Stimulated activated CD8-positive, alpha-beta memory T cell treated with anti-CD3 and anti-CD28 coated beads, Interleukin-4, amount 100 ng/mL, for 1 hour (primary cell): ENCODE data around the gene CNTNAP5.
"Not testable (repeated sequence)": the region's sequence is repeated elsewhere in the genome, so short reads cannot be mapped to it uniquely, and the experiment has no call there.

Experiments
- DNase-seq, 2 donors: peaks; one replicate each; pipeline ENCODE4 v3.0.0-alpha.2; 2020; ENCODE audit warnings: low read depth in 2 of 2, low spot score in 1 of 2

CNTNAP5 gene

DNA sequence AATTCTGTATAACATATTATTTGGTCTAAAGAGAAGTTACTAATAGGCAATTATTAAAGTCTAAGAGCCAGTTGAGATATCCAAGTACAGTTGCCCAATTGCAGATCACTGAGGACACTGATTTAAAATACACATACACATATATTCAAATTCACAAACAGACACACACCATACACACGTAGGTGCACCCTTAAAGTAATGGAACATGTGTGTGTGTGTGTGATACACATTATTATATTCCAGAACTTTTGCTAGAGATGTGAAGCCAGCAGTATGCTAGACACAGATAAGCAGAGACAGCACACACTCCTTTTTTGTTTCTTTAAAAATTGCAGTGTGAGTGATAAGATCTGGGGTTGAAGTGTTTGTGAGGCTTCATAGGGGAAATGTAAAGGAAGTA, 292.5 kb downstream of the CNTNAP5 start:
- no peak for DNase-seq

DNA sequence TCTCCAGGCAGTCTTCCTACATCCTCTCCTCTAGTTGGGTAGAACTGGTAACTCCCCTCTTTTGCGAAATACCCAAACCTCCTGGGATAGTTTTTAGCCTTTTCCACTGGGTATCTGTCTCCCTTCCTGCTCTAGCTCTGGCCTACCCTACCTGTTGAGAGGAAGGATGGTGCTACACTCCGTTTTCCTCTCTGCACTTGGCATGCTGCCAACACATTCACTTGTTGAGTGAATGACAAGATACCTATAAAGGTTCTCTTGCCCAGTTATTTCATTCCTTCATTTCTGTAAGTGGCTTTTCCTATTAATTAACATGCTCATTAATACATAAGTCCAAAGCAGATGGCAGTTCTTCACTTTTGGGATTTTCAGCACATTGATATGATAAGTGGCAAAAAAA, 293.8 kb downstream of the CNTNAP5 start:
- DNase-seq = no peak

DNA sequence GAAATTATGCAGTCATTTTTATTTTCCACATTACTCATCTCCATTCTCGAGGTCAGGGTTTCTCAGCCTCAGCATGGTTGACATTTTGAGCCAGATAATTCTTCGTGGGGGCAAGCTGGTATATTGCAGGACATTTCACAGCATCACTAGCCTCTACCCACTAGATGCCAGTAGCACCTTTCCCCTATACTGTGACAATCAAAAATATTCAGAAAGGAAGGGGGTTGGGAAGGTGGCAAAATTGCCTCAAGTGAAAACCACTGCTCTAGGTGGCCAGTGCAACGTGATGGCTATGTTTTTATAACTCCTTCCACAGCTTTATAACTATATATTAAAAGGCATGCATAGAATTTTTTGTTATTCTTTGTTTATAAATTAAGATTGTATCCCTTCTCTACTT, 294.5 kb downstream of the CNTNAP5 start:
- DNase-seq = no peak

DNA sequence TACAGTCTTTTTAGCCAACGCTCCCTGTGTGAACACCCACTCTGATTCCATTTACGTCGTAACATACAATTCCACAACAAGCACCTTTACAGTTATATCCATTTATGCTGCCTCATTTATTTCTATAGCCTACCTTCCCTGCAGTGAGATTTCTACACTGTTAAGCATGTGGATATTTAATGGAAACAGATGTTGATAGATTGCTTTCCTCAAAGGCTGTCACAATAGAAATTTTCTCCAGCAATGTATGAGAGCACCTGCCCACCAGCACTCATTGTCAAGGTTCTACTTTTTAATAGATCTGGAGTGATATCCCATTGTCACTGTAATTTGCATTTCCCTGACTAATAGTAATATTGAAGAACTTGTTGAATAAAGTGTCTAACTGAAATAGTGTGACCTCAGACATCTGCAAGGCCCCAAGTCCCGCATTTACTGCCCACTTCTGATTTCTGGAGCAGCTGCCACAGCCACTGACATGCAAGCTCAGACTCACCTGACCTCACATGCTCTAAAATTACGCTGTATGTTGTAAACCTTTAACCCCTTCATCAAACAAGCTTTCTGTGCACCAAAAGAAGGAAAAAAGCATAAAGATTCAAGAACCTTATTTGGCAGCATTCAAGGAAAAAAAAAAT, 295.1 kb downstream of the CNTNAP5 start:
- no peak for DNase-seq

DNA sequence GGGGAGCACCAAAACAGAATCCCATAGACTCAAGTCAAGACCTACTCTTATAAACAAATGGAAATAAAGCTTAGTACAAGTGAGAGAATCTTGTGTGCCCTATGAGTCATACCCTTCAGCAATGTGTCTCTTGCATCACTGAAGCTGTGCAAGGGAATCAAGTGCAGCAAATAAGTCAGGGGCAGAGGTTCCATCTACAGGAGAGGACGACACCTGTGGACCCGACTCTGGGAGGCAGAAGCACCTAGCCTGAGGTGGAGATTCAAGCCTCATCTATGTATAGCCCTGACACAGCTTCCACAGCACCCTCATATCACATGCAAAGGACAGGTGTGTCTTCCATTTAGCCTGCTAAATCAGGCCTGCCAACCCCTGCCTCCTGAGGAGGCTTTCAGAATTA, 298.2 kb downstream of the CNTNAP5 start:
- no peak for DNase-seq

DNA sequence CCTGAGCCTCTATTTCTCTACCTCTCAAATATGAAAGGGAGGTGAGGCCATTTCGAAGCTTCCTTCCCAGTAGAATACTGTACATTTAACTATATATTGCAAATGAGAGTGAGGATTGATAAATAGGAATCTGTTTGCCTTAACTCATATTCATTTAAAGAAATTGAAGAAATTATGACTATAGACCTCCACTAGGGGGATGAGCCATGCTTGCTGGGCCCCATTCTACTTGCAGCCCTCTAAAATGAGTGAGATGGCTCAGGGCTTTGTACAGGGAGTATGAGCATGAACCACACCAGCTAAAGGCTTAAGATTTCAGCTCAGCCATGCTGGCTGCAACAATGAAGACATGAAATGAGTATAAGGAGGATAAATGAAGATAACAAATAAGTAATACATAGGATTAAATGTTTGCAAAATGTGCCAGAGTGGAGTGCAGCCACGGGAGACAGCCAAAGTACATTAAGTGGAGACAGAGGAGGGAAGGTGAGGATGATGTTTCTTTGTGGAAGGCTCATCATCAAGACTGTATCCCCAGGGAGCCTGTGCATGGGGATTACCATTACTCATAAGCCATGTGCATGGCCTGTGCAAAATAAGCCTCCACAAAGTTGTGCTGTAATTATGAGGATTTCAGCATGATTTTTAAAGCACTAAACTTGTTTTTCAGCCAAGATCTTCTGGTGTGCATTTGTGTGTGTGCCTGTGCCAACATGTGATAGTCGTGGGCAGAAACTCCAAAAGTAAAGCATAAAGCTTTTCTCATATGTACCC, 300.8 kb downstream of the CNTNAP5 start:
- DNase-seq = no peak

DNA sequence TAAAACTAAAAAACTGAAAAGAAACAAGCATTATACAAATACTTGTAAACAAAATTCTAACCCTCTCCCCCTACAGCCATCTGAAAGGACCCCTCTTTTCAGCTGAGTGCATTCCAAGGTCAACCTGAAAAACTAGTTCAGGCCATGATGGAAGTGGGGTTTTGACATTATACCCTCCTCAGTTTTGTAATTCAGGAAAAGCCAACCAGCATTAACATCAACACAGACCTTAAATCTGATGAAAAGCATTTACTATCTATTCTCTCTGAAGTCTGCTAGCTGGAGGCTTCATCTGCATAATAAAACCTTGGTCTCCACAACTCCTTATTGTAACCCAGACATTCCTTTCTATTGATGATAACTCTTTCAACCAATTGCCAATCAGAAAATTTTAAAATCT, 302.2 kb downstream of the CNTNAP5 start:
- DNase-seq = no peak

DNA sequence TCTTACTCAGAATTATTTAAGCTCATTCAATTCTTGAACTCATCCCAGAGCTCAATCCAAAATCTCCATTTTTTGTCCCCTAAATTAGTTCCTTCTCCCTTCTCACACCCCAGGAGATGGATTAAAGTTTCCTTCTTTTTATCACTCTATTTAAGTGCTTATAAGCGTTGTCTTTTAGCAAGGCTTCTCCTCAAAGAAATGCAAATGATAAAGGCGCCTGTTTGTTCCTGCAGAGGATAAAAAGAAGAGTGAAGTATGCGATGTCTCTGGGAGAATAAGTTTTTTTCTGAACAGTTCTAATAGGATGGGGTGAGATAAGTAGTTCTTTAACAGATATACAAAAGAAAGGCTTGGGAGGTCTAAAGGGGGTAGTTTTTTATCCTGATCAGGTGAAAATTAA, 303.3 kb downstream of the CNTNAP5 start:
- DNase-seq = no peak

DNA sequence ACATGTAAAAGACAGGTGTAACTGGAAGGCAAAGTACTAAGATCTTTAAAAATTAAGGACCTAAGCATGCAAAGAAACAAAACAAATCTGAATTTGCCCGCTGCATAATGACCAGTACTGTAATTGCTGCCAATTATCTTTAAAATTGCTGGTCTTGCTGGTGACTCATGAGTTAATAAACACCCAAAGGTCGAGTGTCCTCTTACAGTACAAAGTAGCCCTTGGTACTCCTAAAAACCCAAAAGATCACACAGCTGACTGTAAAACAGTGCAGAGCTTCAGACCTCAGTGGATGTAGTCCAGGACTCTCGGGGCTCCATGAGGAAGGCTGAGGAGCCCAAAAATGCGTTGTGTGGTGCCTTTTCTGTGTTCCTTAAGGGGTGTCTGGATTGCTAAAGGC, 308.7 kb downstream of the CNTNAP5 start:
- no peak for DNase-seq

DNA sequence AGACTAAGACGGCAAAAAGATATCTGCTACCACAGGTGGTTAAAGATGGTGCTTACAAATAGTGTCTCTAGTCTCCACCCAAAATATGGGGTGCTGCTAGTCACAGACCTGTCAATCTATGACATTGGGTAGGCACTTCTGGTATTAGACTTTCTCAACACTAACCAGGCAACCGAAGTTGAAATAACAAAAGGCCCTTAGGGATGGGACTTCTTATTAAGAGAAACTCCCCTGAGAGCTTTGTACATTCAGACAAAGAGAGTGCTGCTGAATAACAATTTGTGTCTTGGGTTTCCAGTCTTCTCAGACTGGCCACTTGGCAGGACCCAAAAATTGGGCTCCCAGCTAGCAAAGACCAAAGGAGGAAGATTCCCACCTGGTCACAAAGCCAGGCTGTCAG, 310.0 kb downstream of the CNTNAP5 start:
- no peak for DNase-seq

DNA sequence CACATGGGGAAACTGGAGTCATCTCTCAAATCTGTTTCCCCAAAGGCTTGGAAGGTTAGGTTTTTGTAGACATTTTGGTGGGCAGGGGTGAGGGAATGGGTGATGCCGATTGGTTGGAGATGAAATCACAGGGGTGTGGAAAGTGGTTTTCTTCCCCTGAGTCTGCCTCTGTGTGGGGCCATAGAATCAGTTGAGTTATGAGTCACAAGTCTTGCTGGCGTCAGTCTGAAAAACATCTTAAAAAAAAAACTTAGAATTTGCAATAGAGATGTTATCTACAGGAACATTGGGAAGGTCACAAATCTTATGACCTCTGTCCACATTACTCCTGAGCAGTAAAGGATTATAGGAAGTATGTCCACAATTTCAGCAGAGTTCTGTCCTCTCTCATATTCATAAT, 314.6 kb downstream of the CNTNAP5 start:
- no peak for DNase-seq

DNA sequence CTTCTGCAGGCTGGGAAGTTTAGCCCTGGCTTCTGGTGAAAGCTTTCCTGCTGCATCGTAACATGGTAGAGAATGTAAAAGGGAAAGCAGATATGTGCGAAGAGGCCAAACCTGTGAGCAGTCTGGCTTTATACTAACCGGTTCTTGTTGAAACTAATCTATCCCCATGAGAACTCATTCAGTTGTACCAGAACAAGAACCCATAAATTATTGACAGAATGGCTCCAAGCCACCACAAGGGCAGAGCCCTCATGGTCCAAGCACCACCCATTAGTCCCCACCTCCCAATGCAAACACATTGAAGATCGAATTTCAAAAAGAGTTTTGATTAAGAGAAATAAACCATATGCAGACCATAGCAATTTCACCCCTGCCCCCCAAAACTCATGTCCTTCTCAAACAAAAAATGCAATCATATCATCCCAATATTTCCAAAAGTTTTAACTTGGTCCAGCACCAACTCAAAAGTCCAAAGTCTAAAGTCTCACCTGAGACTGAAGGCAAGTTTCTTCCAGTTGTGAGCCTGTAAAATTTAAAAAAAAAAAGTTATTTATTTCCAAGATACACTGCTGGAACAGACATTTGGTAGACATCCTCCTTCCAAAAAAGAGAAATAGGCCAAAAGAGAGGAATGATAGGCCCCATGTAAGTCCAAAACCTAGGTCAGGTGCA, 318.9 kb downstream of the CNTNAP5 start:
- no peak for DNase-seq

DNA sequence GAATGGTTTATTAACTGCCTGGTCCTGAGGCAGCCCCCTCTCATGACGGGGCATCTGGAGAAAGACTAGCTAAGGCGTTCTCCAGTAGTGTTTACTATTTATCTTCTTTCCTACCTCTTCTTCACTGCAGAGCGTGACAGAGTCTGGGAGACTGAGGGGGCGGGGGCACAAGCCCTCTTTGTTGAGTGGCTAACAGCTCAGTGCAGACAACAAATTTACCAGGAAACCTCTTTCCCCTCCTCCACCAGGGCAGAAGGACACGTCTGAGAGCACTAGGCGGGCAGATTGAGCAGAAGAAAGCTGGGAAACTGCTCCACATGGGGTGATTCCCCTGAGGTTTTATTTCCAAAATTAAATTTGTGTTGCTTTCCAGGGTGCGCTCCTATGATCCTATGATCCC, 322.1 kb downstream of the CNTNAP5 start:
- DNase-seq = no peak

DNA sequence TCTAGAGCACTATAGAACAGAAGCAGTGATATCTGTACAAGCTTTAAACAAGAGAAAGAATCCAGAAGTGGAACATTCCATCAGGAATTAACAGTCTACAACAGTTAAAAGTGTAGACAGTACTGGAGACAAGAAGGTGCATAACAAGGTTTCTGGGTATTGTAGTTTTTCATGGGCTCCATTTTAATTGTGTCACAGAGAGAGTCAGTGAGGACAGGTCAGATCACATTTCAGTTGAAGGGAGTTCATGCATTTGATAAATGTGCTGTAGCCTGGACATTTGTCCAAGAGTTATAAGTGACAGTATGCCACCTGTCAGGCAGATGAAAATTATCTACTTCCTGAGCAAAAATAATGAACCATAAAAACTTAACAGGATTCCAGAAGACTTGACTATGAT, 328.6 kb downstream of the CNTNAP5 start:
- DNase-seq = no peak

DNA sequence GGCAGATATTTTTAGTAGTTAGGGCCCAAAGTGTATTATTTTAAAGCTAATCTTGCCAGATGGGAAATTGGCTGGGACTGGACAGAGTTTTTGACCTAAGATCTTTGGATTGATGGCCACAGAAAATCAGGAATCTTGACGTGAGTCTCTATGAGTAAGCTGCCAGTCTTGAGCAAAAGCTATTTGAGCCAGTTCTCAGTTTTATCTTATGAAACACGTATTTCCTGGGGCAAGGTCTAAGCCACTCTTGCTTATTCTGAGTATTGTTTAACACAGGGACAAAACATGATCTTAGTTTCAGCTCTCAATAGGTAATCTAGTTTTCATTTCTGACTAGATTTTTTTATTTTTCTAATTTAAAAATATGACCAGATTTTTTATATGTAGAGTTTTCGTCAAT, 329.4 kb downstream of the CNTNAP5 start:
- DNase-seq = no peak

DNA sequence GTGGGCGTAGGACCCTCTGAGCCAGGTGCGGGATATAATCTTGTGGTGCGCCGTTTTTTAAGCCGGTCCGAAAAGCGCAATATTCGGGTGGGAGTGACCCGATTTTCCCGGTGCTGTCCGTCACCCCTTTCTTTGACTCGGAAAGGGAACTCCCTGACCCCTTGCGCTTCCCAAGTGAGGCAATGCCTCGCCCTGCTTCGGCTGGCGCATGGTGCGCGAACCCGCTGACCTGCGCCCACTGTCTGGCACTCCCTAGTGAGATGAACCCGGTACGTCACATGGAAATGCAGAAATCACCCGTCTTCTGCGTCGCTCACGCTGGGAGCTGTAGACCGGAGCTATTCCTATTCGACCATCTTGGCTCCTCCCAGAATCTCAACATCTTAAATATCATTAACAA, 336.9 kb downstream of the CNTNAP5 start:
- not testable (repeated sequence) for DNase-seq

DNA sequence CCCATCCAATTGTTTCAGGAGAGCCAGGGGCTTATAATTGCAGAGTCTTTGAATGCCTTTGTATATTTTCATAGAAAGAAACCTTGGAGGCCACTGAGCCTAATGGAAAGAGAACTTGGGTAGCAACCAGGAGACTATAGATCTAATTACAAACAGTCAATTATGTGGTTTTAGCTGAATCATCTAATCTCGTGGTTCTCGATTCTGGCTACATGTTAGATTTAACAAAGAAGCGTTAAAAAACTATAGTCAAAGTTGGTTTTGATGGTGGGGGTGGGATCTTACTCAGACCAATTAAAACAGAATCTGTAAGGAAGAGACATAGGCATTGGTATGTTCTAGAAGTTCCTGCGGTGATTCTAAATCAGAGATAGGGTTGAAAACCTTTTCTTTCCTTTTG, 344.1 kb downstream of the CNTNAP5 start:
- DNase-seq = no peak

DNA sequence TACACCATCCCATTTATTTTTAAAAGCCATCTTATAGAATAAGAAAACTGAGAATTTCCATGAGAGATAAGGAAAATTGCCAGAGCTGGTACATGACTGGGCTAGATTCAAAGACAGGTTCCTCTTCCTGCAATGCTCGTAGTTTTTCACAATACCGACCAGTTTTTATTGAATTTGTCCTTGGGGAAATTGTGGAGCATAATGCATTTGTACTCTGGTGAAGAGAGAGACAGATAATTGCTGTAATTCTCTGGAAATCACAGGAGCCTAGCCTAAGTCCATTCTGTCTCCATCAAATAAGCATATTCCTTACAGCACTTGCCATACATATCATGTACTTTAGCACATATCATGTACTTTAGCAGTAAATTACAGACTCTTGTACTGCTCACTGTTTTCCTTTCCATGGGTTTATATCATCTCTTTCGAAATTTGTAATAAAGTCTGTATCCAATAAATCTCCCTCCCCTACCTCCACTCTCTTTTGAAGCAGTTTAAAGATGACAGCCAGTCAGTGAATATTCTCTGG, 355.2 kb downstream of the CNTNAP5 start:
- DNase-seq = no peak

DNA sequence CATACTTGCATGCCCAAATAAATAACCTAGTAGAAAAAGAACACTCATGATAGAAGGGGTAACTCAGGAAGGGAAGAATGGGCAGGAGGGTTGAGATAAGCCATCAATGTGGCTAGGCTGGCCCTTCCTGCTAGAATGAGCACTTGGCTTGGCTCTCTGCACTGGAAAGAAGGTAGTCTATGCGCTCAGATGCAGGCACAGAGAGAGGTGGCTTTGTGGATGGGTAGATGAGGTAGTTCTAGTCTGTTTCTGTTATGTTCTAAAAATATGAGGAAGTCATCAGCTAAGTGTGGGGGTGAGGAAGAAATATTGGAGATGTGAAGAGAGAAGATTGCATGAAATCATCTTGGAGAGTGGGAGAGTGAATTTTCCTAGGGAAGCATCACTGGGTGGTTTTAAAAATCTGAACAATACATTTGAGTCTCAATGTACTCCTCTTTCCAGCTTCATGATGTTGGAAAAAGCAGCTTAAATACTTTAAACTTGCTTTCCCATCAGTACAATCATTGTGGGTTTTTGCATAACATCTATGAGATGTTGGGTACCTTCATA, 357.1 kb downstream of the CNTNAP5 start:
- DNase-seq = no peak

DNA sequence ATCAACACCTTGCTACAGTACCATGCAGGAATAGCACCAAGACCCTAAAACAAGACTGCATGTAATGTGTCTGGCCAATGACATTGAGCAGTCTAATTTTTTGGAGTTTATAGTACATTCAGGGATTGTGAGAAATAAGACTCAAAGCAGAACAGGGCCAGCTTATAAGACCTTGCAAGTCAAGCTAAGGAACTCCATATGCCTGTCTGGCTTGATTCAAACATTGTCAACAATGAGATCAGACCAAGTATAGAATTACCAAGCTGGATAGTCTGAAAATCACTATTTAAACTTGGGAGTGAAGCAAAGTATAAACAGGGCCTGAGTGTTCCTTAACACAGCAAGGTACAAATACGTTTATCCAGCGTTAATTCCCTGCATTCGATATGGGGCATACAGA, 370.9 kb downstream of the CNTNAP5 start:
- DNase-seq = no peak

DNA sequence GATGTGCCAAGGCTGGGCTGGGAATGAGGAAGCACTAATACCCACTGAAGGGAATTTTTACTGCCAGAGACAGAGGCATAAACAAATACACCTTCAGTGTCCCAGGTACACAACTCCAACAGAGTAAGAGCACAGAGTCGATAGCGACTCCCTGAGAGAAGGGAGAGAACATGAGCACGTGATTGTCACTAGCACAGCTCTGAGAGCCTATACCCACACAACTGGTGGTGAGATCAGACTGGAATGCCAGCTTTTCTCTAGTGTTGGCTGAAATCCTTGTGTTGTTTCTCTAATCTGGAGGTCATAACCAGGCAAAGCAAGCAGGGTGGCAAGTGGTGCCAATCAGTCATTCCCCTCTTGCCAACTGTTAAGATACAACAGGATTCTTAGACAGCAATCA, 377.2 kb downstream of the CNTNAP5 start:
- no peak for DNase-seq
